Endothelial cell of hepatic sinusoid (primary cell): ENCODE data around the gene DMBX1.

Source experiments
- in situ Hi-C: cut with HindIII; loops from 2 replicates; pipeline ENCODE4 v1.10.0; 2017; ENCODE audit warnings: low sequenced_read_pairs

The DMBX1 gene

GRCh38 chr1:46537651-46538050 is 48.0 kb downstream of the DMBX1 start:
- in situ Hi-C loops: loop anchor here (5.0 kb wide), 1 partner anchor 105 kb away; no protein-coding TSS in a partner anchor

- in situ Hi-C loops: loop anchor here (5.0 kb wide), 1 partner anchor 106 kb away; no protein-coding TSS in a partner anchor
Measured at GRCh38 chr1:46538147-46538546, 48.5 kb downstream of the DMBX1 start.
